Right atrium auricular region (tissue), 2 donors: Measurements from ENCODE around the gene DLG1. TPM values are rescaled to one million over a fixed set of nuclear protein-coding genes. Genes with fewer than 3 reads are reported as not detected.

ENCODE experiments used
- DNase-seq: peaks from one replicate; pipeline ENCODE4 v3.0.0-alpha.2; 2019; ENCODE audit warnings: low spot score
- H3K27ac ChIP-seq, 2 donors: fragments of 200-600 bp; sonication (generic); 1 replicate in 1 of 2; 2 replicates in 1 of 2; pipeline ENCODE4 v1.5.1; 2016 to 2019
- H3K27me3 ChIP-seq, 2 donors: fragments of 200-600 bp; sonication (generic); one replicate each; pipeline versions ENCODE4 v1.5.1 to v1.6.0; 2017 to 2019
- H3K36me3 ChIP-seq: fragments of 200-600 bp; sonication (generic); one replicate; pipeline ENCODE4 v1.5.1; 2016
- H3K4me1 ChIP-seq, 2 donors: fragments of 200-600 bp; sonication (generic); one replicate each; pipeline versions ENCODE4 v1.5.1 to v1.6.0; 2017 to 2019
- H3K4me3 ChIP-seq, 2 donors: fragments of 200-600 bp; sonication (generic); 1 replicate in 1 of 2; 2 replicates in 1 of 2; pipeline ENCODE4 v1.5.1; 2017 to 2019; ENCODE audit warnings: mild to moderate bottlenecking in 1 of 2, moderate library complexity in 1 of 2
- H3K9me3 ChIP-seq, 2 donors: fragments of 200-600 bp; sonication (generic); one replicate each; pipeline ENCODE4 v1.5.1; 2019
- total RNA-seq, 2 donors: library from RNA; depleted of rRNA; stranded (reverse); fragments of >200 nt; gene quantifications; one replicate each; pipeline ENCODE4 v1.1.0, GENCODE V29; 2016
- TF ChIP-seq, protein P1 (sequence below), 2 donors: fragments of 200-600 bp; sonication (generic); IDR thresholded peaks; one replicate each; pipeline ENCODE4 v1.5.1; 2019; ENCODE audit warnings: antibody characterized with exemption in 2 of 2

DLG1 gene
- total RNA-seq, 2 donors from 2014 or later = 24.4 to 49.9 TPM

DNA sequence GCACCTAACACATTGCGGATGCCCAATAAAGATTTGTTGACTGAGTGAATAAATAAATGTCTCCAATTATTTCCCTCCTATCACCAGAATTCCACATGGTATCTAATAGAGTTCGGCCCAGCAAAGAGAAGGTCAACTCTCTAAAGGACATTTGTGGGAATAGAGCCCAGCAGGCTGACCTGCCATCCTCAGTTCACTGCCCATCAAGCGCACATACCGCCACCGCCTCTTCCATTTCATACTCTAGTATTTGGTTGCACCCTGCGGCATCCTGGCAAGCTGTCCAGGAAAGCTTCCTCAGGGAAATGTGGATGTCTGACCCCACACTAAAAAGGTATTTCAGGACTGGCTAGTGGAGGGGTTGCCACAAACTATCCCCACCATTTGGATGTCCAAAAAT, 29.8 kb upstream of the DLG1 start:
- Histone ChIP-seq H3K9me3 (no peaks in the 10 kb centered on the region), H3K27ac (no peak overlapping the region), H3K4me1 (no peaks in the 10 kb centered on the region), H3K4me3 (no peak overlapping the region), H3K27me3 (no peaks in the 10 kb centered on the region), H3K36me3 (no peaks in the 10 kb centered on the region)
- TF ChIP-seq, protein P1, sequence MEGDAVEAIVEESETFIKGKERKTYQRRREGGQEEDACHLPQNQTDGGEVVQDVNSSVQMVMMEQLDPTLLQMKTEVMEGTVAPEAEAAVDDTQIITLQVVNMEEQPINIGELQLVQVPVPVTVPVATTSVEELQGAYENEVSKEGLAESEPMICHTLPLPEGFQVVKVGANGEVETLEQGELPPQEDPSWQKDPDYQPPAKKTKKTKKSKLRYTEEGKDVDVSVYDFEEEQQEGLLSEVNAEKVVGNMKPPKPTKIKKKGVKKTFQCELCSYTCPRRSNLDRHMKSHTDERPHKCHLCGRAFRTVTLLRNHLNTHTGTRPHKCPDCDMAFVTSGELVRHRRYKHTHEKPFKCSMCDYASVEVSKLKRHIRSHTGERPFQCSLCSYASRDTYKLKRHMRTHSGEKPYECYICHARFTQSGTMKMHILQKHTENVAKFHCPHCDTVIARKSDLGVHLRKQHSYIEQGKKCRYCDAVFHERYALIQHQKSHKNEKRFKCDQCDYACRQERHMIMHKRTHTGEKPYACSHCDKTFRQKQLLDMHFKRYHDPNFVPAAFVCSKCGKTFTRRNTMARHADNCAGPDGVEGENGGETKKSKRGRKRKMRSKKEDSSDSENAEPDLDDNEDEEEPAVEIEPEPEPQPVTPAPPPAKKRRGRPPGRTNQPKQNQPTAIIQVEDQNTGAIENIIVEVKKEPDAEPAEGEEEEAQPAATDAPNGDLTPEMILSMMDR (IDR thresholded peaks at IDR 0.05) = no peak
- DNase-seq = no peak

DNA sequence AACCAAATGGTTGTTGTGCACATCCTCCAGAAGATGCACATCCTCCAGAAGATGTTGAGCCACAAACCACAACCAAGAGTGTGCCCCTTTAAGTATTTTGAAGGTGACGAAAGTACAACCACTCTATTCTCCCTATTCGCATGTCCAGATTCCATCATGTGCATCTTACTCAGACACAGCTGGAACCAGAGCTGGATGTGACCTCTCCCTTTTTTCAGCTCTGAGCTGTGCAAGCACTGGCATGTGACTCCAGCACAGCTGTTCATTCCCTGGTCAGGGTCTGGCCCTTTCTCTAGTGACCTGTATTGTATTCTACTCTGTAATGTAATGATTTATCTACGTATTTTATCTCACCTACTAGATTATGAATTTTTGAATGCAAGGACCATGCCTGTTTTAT, 29.3 kb upstream of the DLG1 start:
- Histone ChIP-seq H3K27ac (no peak overlapping the region), H3K4me1 (no peaks in the 10 kb centered on the region), H3K9me3 (no peaks in the 10 kb centered on the region), H3K27me3 (no peaks in the 10 kb centered on the region), H3K36me3 (no peaks in the 10 kb centered on the region), H3K4me3 (no peak overlapping the region)
- DNase-seq = no peak
- TF ChIP-seq, protein P1 (IDR thresholded peaks at IDR 0.05) = no peak

DNA sequence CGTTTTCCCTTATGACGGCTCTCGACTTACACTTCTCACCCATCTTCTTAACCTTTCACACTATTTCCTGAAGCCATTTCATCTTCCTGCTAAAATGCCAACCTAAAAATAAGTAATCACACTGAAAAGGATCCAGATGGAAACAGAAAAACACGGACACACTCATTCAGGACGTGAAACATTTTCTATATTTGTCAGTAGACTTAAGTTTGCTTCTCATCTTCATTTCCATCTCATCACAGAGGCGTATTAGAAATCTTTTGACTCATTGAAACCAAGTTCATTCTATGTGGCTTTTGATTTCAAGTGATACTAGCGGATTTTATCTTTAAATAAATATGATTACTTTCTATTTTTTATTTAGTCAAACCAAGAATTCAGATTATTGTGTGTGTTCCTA, 27.4 kb upstream of the DLG1 start:
- Histone ChIP-seq H3K4me1 (no peaks in the 10 kb centered on the region), H3K27me3 (no peaks in the 10 kb centered on the region), H3K36me3 (no peaks in the 10 kb centered on the region), H3K4me3 (no peak overlapping the region), H3K9me3 (no peaks in the 10 kb centered on the region), H3K27ac (no peak overlapping the region)
- no peak for DNase-seq
- TF ChIP-seq, protein P1 (IDR thresholded peaks at IDR 0.05) = no peak

DNA sequence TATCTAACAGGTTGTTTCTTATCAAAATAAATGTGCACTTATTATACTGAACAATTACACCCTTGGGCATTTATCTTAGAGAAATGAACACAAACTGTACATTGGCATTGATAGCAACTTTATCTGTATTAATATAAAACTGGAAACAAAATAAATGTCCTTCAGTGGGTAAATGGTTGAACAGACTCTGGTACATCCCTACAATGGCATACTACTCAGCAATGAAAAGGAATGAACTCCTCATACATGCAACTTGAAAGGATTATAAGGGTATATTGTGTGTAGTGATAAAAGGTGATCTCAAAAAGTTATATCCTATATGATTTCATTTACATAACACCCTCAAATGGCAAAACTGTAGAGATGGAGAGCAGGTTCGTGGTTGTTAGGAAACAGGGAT, 23.7 kb upstream of the DLG1 start:
- Histone ChIP-seq H3K4me1 (peaks cover 0 to 5% of the 10 kb centered on the region in 2 donors), H3K27ac (no peak overlapping the region), H3K36me3 (no peaks in the 10 kb centered on the region), H3K4me3 (no peak overlapping the region), H3K9me3 (no peaks in the 10 kb centered on the region), H3K27me3 (no peaks in the 10 kb centered on the region)
- TF ChIP-seq, protein P1 (IDR thresholded peaks at IDR 0.05) = no peak
- no peak for DNase-seq

DNA sequence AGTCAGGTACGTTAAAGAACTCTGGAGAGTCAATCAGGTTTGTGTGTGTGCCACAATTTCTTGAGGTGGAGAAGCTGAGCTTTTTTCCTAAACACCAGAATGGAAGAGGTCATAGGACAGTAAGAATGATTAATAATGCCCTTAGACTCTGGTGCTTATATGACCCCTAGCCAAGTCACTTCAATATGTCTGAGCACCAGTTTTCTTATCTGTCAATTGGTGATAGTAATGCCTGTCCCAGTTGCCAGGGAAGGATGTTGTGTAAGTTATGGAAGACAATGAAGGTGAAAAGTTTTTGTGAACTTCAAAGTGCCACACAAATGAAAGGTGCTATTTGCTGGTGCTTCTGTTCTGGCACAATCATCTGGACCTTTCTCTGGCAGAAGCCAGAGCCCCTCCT, 22.2 kb upstream of the DLG1 start:
- TF ChIP-seq, protein P1 (IDR thresholded peaks at IDR 0.05) = no peak
- DNase-seq = no peak
- H3K36me3 ChIP-seq = no peaks in the 10 kb centered on the region
- H3K9me3 ChIP-seq = no peaks in the 10 kb centered on the region
- no peak overlapping the region for H3K27ac ChIP-seq
- H3K4me1 ChIP-seq = peaks cover 0 to 5% of the 10 kb centered on the region in 2 donors
- H3K4me3 ChIP-seq = no peak overlapping the region
- H3K27me3 ChIP-seq = no peaks in the 10 kb centered on the region

DNA sequence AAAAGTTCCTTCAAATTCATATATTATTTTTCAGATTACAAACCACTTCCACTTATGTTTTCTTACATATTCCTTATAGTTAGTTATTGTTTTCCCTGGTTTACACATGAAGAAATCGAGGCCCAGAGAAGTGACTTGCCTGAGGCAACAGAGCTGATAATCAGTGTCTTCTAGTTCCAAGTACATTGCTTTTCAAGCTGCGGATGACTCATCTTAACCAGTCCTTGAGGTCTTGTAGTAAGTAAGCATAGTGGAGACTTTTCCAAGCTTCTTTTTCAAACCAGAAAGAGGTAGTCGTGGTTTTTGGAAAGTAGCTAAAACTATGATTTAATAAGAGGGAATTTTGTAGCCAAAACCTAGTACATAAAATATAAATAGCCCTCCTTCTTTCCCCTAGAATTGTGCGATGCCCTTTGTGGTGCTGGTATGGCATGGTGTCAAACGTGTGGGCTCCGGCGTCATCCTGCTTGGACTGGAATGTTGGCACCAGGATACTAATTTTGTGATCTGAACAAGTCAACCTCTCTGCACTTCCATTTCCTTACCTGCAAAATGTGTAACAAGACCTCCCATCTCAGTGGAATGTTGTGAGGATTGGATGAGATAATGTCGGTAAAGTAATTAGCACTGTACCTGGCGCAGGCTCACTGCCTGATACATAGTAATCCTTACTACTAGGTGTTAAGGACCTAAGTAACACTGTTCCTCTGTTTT, 19.0 kb upstream of the DLG1 start:
- no peaks in the 10 kb centered on the region for H3K9me3 ChIP-seq
- no peaks in the 10 kb centered on the region for H3K36me3 ChIP-seq
- H3K4me1 ChIP-seq = peaks cover 0 to 5% of the 10 kb centered on the region in 2 donors
- no peak overlapping the region for H3K27ac ChIP-seq
- no peak for DNase-seq
- no peaks in the 10 kb centered on the region for H3K27me3 ChIP-seq
- H3K4me3 ChIP-seq = no peak overlapping the region
- TF ChIP-seq, protein P1 (IDR thresholded peaks at IDR 0.05) = no peak
